ENCODE results near the gene ABCE1.

DNA sequence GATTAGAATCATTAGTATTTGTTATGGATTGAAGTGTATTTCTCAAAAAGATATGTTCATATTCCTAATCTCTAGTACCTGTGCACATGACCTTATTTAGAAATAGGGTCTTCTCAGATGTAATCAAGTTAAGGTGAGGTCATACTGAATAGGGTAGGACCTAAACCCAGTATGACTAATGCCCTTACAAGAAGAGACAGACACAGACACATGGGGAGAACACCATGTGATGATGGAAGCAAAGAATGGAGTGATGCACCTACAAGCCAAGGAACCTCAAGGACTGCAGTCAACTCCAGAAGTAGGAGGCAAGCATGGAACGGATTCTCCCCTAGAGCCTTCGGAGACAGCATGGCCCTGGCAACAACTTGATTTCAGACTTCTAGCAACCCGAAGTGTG lies 50.9 kb downstream of the ABCE1 start:
- TF ChIP-seq, protein P1, sequence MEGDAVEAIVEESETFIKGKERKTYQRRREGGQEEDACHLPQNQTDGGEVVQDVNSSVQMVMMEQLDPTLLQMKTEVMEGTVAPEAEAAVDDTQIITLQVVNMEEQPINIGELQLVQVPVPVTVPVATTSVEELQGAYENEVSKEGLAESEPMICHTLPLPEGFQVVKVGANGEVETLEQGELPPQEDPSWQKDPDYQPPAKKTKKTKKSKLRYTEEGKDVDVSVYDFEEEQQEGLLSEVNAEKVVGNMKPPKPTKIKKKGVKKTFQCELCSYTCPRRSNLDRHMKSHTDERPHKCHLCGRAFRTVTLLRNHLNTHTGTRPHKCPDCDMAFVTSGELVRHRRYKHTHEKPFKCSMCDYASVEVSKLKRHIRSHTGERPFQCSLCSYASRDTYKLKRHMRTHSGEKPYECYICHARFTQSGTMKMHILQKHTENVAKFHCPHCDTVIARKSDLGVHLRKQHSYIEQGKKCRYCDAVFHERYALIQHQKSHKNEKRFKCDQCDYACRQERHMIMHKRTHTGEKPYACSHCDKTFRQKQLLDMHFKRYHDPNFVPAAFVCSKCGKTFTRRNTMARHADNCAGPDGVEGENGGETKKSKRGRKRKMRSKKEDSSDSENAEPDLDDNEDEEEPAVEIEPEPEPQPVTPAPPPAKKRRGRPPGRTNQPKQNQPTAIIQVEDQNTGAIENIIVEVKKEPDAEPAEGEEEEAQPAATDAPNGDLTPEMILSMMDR (IDR thresholded peaks at IDR 0.05 in 4 of 5, conservative IDR thresholded peaks at IDR 0.05 in 1 of 5) = no peak
- no peak for TF ChIP-seq POLR2A (IDR thresholded peaks at IDR 0.05)

All from gastrocnemius medialis (tissue), 4 donors.